ENCODE data around the gene P4HA3. TPM values are rescaled to one million over a fixed set of nuclear protein-coding genes. Genes with fewer than 3 reads are reported as not detected.
A peak's percentile ranks its signal among the peaks of the same experiment; 100 is the strongest.

The P4HA3 gene
- total RNA-seq, 1 experiment from 2014 or later: 0.85 TPM

- in situ Hi-C loops (cut with HindIII; ENCODE audit: low sequenced_read_pairs): no loop called here
- DNase-seq (ENCODE audit: low spot score): no peak
Measured at GRCh38 chr11:74319139-74319816, 7.8 kb upstream of the P4HA3 start.

DNA sequence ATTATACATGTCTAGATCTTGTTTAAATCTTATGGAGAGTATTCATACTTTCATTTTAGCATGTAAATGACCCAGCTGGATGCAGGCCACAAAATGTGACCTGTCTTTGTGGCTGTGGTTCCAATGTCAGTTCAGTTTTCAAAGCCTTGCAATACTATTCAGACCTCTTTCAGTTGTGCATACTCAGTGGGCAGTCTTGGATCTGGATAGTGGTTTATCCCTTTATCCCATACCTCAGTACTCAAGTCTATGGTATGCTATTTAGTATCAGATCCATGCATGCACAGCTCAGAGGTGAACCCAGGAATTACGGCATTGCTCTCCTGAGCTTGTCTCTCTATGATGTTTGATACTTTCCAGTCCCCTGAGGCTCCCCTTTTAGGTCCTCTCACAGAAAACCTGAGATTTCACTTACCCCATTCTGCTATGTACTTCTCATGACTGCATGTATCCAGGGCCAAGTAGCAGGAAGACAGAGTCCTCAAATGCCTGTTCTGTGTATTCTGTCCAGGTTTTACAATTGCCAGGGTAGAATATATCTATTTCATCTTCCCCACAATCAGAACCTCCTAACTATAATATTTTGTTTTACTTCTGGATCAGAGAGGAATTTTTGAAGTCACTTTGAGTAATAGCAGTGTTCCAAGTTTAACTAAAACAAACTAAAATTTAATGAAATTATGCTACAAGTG, 6.9 kb upstream of the P4HA3 start:
- DNase-seq (ENCODE audit: low spot score): no peak
- in situ Hi-C loops (cut with HindIII; ENCODE audit: low sequenced_read_pairs): no loop called here

GRCh38 chr11:74316772-74317505, 5.5 kb upstream of the P4HA3 start:
- in situ Hi-C loops (cut with HindIII; ENCODE audit: low sequenced_read_pairs): no loop called here
- DNase-seq (ENCODE audit: low spot score): no peak

GRCh38 chr11:74312326-74312725, 886 bp upstream of the P4HA3 start:
- in situ Hi-C loops (cut with HindIII; ENCODE audit: low sequenced_read_pairs): no loop called here
- no peak for DNase-seq (ENCODE audit: low spot score)

- peak; percentile 18 for DNase-seq (ENCODE audit: low spot score)
- in situ Hi-C loops (cut with HindIII; ENCODE audit: low sequenced_read_pairs): no loop called here
Measured at GRCh38 chr11:74310857-74311256, 583 bp downstream of the P4HA3 start.

GRCh38 chr11:74307434-74307833, 4.0 kb downstream of the P4HA3 start:
- in situ Hi-C loops (cut with HindIII; ENCODE audit: low sequenced_read_pairs): no loop called here

DNA sequence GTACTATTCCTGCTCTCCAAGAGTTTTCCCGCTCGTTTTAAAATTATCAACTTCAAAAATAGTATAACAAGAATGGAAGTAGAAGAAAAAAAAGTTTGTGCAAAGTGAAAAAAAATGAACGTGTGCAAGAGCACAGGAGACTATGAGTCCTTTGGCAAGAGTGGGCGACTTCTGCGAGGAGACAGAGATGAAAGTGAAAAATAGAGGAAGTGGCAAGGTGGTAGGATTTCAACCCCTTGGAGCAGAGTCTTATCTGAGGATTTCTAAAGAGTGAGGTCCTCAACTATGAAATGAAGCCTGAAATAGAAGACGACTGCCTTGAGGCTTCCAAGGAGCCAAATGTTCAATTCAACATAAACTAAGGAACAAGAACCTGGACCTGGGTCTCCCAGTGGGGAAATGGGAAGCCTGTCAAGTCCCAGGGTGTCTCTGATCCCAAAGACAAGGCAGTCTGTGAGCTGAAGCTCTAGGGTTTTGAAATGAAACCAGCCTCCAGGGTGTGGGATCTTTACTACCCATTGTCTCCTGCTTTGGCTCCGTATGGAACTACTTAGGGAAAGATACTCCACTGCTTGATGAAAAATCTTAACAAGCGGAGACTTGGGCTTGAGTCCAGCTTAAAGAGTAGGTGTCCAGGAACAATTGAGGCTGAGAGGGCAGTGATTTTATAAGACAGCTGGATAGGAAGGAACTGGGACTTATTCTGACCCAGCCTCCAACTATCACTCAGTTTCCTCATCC, 4.8 kb downstream of the P4HA3 start:
- no peak for DNase-seq (ENCODE audit: low spot score)
- in situ Hi-C loops (cut with HindIII; ENCODE audit: low sequenced_read_pairs): no loop called here

More at GRCh38 chr11:74307434-74307833, 4.0 kb downstream of the P4HA3 start:
- peak; percentile 49 for DNase-seq (ENCODE audit: low spot score)

- no peak for DNase-seq (ENCODE audit: low spot score)
Measured at GRCh38 chr11:74299015-74299414, 12.4 kb downstream of the P4HA3 start.

GRCh38 chr11:74297484-74297883, 14.0 kb downstream of the P4HA3 start:
- in situ Hi-C loops (cut with HindIII; ENCODE audit: low sequenced_read_pairs): no loop called here

More at GRCh38 chr11:74299015-74299414, 12.4 kb downstream of the P4HA3 start:
- in situ Hi-C loops (cut with HindIII; ENCODE audit: low sequenced_read_pairs): no loop called here

DNA sequence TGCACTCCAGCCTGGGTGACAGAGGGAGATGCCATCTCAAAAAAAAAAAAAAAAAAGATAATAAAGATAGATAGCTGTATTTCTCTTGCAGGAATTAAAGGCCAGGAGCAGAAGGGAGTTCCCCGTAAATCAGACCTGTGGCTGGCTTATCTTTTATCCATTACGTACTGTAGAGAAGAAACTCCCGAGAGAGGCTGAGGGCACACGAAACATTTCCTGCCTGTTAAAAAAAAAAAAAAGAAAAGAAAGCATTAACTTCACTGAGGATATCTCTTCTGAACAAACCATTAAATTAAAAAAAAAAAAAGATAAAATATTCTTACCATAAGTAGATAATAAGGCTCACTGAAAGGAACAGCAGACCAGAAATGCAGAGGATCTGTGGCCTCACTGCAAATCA, 22.5 kb downstream of the P4HA3 start:
- in situ Hi-C loops (cut with HindIII; ENCODE audit: low sequenced_read_pairs): no loop called here
- no peak for DNase-seq (ENCODE audit: low spot score)

More at GRCh38 chr11:74297484-74297883, 14.0 kb downstream of the P4HA3 start:
- DNase-seq (ENCODE audit: low spot score): no peak

DNA sequence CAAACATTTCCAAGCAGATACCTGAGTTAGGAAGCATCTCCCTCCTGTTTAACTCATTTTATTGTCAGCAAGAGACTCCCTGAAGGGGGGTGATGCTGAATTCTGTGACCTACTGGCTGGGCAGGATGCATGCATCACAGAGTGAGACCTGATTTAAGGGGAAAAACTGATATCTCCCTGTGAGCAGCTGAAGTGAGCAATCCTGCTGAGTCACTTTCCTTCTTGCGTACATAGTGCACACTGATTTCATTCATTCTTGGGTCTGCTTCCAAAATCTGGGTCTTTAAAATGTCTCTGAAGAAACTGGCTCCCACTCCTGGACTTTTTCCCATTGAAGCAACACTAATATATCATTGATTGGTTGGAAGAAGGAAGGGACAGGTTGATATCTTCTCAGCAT, 23.3 kb downstream of the P4HA3 start:
- in situ Hi-C loops (cut with HindIII; ENCODE audit: low sequenced_read_pairs): no loop called here
- DNase-seq (ENCODE audit: low spot score): no peak

GRCh38 chr11:74284466-74284865, 27.0 kb downstream of the P4HA3 start:
- in situ Hi-C loops (cut with HindIII; ENCODE audit: low sequenced_read_pairs): no loop called here
- DNase-seq (ENCODE audit: low spot score): no peak

DNA sequence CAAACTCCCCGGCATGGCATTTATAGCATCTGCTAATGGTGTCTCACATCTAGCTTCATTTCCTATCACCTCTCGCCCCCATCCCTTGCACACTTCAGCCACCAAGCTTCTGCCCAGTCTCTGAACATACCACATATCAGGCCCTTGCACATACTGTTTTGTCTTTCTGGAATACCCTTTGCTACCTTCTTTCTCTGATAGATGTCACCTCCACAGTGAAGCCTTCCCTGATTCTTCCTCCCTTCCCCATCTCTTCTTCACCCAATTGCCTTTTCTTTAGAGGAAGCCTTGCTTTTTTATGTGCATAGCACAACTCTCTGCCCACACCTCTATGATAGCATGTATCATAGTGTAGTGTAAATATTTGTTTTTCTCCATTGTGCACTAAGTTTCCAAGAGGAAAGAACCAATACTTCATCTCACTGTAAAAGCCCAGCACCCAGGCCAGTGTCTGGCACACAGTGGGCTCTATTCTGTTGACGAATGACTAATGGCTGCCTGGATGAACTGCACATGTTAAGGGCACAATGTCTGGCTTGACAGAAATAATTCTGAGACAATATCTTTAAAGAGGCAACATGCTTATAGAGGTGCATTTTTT, 27.8 kb downstream of the P4HA3 start:
- no peak for DNase-seq (ENCODE audit: low spot score)

GRCh38 chr11:74282914-74283371, 28.5 kb downstream of the P4HA3 start:
- in situ Hi-C loops (cut with HindIII; ENCODE audit: low sequenced_read_pairs): no loop called here

More for the DNA sequence above, 27.8 kb downstream of the P4HA3 start:
- in situ Hi-C loops (cut with HindIII; ENCODE audit: low sequenced_read_pairs): no loop called here

DNA sequence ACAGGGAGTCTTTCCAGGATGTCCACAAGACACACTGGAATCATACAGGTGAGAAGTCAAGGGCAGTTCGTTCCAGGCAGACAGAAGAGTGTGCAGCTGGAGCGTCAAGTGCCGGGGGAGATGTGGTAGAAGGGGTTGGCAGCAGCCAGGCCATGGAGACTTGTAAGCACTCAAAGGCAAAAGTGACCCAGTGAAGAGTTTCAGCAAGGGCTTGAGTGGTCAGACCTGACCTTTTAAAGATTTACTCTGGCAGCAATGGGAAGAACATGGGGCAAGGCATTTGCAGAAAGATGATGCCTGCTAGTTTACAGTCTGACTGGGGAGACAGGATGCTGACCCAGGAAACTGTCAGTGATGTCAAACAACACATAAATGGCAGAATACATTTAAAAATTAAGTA, 29.0 kb downstream of the P4HA3 start:
- in situ Hi-C loops (cut with HindIII; ENCODE audit: low sequenced_read_pairs): no loop called here
- DNase-seq (ENCODE audit: low spot score): no peak

More at GRCh38 chr11:74282914-74283371, 28.5 kb downstream of the P4HA3 start:
- DNase-seq (ENCODE audit: low spot score): no peak

DNA sequence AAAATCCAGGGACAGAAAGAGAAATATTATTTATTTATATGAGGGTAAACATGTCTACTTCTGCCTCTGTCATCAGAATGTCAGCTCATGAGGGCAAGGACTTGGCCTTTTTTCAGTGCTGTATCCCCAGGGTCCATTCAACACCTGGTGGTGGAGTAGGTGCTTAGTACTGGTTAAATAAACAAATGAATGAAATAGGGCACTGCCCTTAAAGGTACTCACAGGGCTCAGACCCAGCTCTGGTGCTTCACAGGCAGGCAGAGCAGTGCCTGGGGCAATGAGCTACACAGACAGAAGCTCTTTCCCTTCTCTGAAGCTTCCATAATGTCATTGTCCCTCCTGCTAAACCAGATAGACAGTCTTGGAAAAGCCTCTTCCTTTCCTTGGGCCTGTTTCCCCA, 30.9 kb downstream of the P4HA3 start:
- in situ Hi-C loops (cut with HindIII; ENCODE audit: low sequenced_read_pairs): no loop called here
- DNase-seq (ENCODE audit: low spot score): no peak

GRCh38 chr11:74279256-74279655, 32.2 kb downstream of the P4HA3 start:
- in situ Hi-C loops (cut with HindIII; ENCODE audit: low sequenced_read_pairs): no loop called here
- no peak for DNase-seq (ENCODE audit: low spot score)

GRCh38 chr11:74278721-74279161, 32.7 kb downstream of the P4HA3 start:
- DNase-seq (ENCODE audit: low spot score): no peak
- in situ Hi-C loops (cut with HindIII; ENCODE audit: low sequenced_read_pairs): no loop called here

DNA sequence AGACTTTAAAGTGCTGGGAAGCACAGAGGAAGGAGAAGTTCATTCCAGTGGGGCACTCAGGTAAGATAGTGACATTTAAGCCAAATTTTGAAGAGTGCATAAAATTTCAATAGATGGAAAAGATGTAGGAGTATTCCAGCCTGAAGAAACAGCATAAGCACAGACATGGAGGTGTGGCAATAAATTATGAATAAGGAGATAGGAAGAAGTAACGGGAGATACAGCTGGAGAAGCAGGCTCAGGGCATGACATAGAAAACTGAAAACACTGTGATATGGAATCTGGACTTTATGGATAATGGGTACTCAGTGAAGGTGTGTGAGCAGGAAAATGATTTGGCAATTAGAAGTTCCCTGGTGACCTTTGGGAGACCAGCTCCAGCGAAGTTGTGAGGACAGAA, 33.3 kb downstream of the P4HA3 start:
- no peak for DNase-seq (ENCODE audit: low spot score)
- in situ Hi-C loops (cut with HindIII; ENCODE audit: low sequenced_read_pairs): no loop called here

Measured in G401 (cell line).